Measurements from ENCODE around the gene NT5C3B.

GRCh38 chr17:41803049-41804020, 32.7 kb downstream of the NT5C3B start:
- no peak for TF ChIP-seq EZH2 (IDR thresholded peaks at IDR 0.05; ENCODE audit: insufficient read depth, poor library complexity, severe bottlenecking)
- TF ChIP-seq EZH2phosphoT487 (IDR thresholded peaks at IDR 0.05; ENCODE audit: insufficient read depth, low read depth): no peak

Data from GM23248 (cell line).